NCI-H1436 (cell line): ENCODE results near the gene CD6.
"Not testable (repeated sequence)": the region's sequence is repeated elsewhere in the genome, so short reads cannot be mapped to it uniquely, and the experiment has no call there.

Experiments
- DNase-seq: peaks from one replicate; lab custom pipeline; 2025; lab: John Stamatoyannopoulos, UW

Gene CD6

GRCh38 chr11:60951904-60952741 lies 19.4 kb upstream of the CD6 start, which contains the start of gene SLC15A3:
SLC15A3 (minus strand) TSS chr11:60952176; CDS start chr11:60951551, 625 bp downstream.
- no peak for DNase-seq

- DNase-seq = no peak
These were observed 18.7 kb upstream of the CD6 start for GRCh38 chr11:60952742-60953170.

GRCh38 chr11:60953781-60954180 lies 17.7 kb upstream of the CD6 start:
- DNase-seq = no peak

- DNase-seq = no peak
These were observed 17.1 kb upstream of the CD6 start for GRCh38 chr11:60954421-60954820.

- DNase-seq = peak; percentile 5
These were observed 15.9 kb upstream of the CD6 start for GRCh38 chr11:60955571-60955970.

- no peak for DNase-seq
These were observed 14.3 kb upstream of the CD6 start for GRCh38 chr11:60957188-60957587.

- no peak for DNase-seq
These were observed 12.0 kb upstream of the CD6 start for GRCh38 chr11:60959431-60959830.

GRCh38 chr11:60960405-60960804 lies 11.1 kb upstream of the CD6 start:
- no peak for DNase-seq

- no peak for DNase-seq
These were observed 6.7 kb upstream of the CD6 start for GRCh38 chr11:60964801-60965200.

- DNase-seq = no peak
These were observed 4.6 kb upstream of the CD6 start for GRCh38 chr11:60966890-60967289.

GRCh38 chr11:60968223-60968622 lies 3.3 kb upstream of the CD6 start:
- no peak for DNase-seq

- peak; percentile 20 for DNase-seq
These were observed 1.1 kb upstream of the CD6 start for GRCh38 chr11:60970369-60970774.

GRCh38 chr11:60970890-60971289 lies 590 bp upstream of the CD6 start:
- no peak for DNase-seq

- DNase-seq = no peak
These were observed 926 bp downstream of the CD6 start for GRCh38 chr11:60972182-60973030.

GRCh38 chr11:60973699-60974098 lies 2.2 kb downstream of the CD6 start:
- no peak for DNase-seq

GRCh38 chr11:60974316-60974715 lies 2.8 kb downstream of the CD6 start:
- DNase-seq = not testable (repeated sequence)

GRCh38 chr11:60974726-60975125 lies 3.2 kb downstream of the CD6 start:
- DNase-seq = no peak

- DNase-seq = no peak
These were observed 5.7 kb downstream of the CD6 start for GRCh38 chr11:60977224-60977623.

- DNase-seq = peak; percentile 7
These were observed 6.4 kb downstream of the CD6 start for GRCh38 chr11:60977836-60978235.

GRCh38 chr11:60978546-60979380 lies 7.3 kb downstream of the CD6 start:
- DNase-seq = no peak

- no peak for DNase-seq
These were observed 10.0 kb downstream of the CD6 start for GRCh38 chr11:60981515-60981914.

- no peak for DNase-seq
These were observed 10.7 kb downstream of the CD6 start for GRCh38 chr11:60982184-60982583.
